Measurements from ENCODE around the gene TMEM170B. TPM values are rescaled to one million over a fixed set of nuclear protein-coding genes. Genes with fewer than 3 reads are reported as not detected.

TMEM170B gene
- total and polyA plus RNA-seq, 9 of the 15 experiments (the other 6 are each of a cell fraction or from before 2014, with no cell fraction given): 0.03 to 0.11 (median 0.07) TPM

DNA sequence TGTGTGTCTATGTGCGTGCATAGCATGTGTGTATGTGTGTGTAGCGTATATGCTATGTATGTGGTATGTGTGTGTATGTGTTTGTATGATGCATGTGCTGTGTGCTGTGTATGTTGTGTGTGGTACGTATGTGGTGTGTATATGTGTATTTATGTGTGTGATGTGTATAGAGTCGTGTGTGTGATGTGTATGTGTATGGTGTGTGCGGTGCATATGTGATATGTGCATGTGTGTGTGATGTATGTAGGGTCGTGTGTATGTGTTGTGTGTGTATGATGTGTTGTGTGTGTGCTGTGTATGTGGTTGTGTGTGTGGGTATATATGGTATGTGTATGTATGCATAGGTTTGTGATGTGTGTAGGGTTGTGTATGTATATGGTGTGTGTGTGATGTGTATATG lies 46.6 kb upstream of the TMEM170B start:
- ChIA-PET POLR2A (no interaction called here), CTCF (ENCODE audit: low intra/inter-chr PET ratio) (no interaction called here)
- intact Hi-C loops (cut with micrococcal nuclease): no loop called here
- Histone ChIP-seq H2AFZ (ENCODE audit: low read depth, low read length) (no peak overlapping the region), H4K20me1 (replicated peaks; ENCODE audit: control insufficient read depth, insufficient read depth, low read length) (no peaks in the 10 kb centered on the region), H3K27ac (ENCODE audit: extremely low read depth, low read depth, low read length) (no peak overlapping the region), H3K27me3 (ENCODE audit: control insufficient read depth in 2 of 2, insufficient read depth in 2 of 2, low read length in 2 of 2) (peaks cover 0 to 5% of the 10 kb centered on the region in 2 experiments; a peak in 1 of 5 replicates), H3K9me3 (replicated peaks; ENCODE audit: control insufficient read depth, insufficient read depth, low read depth, low read length) (no peaks in the 10 kb centered on the region), H3K9me1 (ENCODE audit: control insufficient read depth, insufficient read depth, low read length) (no peaks in the 10 kb centered on the region), H3K9ac (ENCODE audit: insufficient read depth in 1 of 2, low read depth in 2 of 2, low read length in 2 of 2) (no peak overlapping the region), H3K79me2 (ENCODE audit: control insufficient read depth, insufficient read depth, low read length) (no peaks in the 10 kb centered on the region), H3K36me3 (ENCODE audit: control insufficient read depth, insufficient read depth, low read length) (no peaks in the 10 kb centered on the region), H3K4me2 (ENCODE audit: insufficient read depth, low read length) (no peak overlapping the region), H3K4me3 (no peak overlapping the region), H3K4me1 (replicated peaks in 1 of 2; ENCODE audit: control insufficient read depth in 2 of 2, insufficient read depth in 2 of 2, low read length in 2 of 2) (no peaks in the 10 kb centered on the region)
- ATAC-seq: no peak
- no peak for FAIRE-seq
- in situ Hi-C loops (cut with MboI): loop anchor here (25.0 kb wide), 1 partner anchor 529 kb away; no protein-coding TSS in a partner anchor
- TF ChIP-seq SOX6 (IDR thresholded peaks at IDR 0.05) (no peak), MYBL2 (IDR thresholded peaks at IDR 0.05; ENCODE audit: low read depth) (peak; percentile 21; the same call in 1 of the 2 replicates), MYBL2 (CRISPR knock-in tag; IDR thresholded peaks at IDR 0.05; ENCODE audit: borderline replicate concordance) (no peak), NBN (IDR thresholded peaks at IDR 0.05; ENCODE audit: low read depth) (no peak), PHF20 (IDR thresholded peaks at IDR 0.05; ENCODE audit: partially characterized antibody) (peak; percentile 18), TSC22D4 (tag; IDR thresholded peaks at IDR 0.05) (0 out of 2 replicates have a peak, but pooled peaks have one; percentile 61)
- TF ChIP-seq, protein P1, sequence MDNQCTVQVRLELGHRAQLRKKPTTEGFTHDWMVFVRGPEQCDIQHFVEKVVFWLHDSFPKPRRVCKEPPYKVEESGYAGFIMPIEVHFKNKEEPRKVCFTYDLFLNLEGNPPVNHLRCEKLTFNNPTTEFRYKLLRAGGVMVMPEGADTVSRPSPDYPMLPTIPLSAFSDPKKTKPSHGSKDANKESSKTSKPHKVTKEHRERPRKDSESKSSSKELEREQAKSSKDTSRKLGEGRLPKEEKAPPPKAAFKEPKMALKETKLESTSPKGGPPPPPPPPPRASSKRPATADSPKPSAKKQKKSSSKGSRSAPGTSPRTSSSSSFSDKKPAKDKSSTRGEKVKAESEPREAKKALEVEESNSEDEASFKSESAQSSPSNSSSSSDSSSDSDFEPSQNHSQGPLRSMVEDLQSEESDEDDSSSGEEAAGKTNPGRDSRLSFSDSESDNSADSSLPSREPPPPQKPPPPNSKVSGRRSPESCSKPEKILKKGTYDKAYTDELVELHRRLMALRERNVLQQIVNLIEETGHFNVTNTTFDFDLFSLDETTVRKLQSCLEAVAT (IDR thresholded peaks at IDR 0.05): 0 out of 4 replicates have a peak, but pooled peaks of 1 of the 2 experiments have one; percentile 45
- TF ChIP-seq, protein P2, sequence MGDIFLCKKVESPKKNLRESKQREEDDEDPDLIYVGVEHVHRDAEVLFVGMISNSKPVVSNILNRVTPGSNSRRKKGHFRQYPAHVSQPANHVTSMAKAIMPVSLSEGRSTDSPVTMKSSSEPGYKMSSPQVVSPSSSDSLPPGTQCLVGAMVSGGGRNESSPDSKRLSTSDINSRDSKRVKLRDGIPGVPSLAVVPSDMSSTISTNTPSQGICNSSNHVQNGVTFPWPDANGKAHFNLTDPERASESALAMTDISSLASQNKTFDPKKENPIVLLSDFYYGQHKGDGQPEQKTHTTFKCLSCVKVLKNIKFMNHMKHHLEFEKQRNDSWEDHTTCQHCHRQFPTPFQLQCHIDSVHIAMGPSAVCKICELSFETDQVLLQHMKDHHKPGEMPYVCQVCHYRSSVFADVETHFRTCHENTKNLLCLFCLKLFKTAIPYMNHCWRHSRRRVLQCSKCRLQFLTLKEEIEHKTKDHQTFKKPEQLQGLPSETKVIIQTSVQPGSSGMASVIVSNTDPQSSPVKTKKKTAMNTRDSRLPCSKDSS (IDR thresholded peaks at IDR 0.05; ENCODE audit: low read depth, partially characterized antibody): peak; percentile 10
- 0% methylated on average over 6 of the region's 6 CpGs for WGBS (ENCODE audit: insufficient coverage, low coverage, missing lambda C conversion rate)
- DNase-seq (ENCODE audit: extremely low read depth in 1 of 4, low spot score in 3 of 4): no peak
- BruUV-seq (replicated peaks): no TSS peak

Data from K562 (cell line).